ENCODE data around the gene CCDC12.

CCDC12 gene

GRCh38 chr3:46998852-46999515 lies 22.4 kb upstream of the CCDC12 start:
- Histone ChIP-seq H3K4me1 (ENCODE audit: control insufficient read depth, insufficient read depth, low read length) (peaks cover 6% of the 10 kb centered on the region), H3K4me3 (ENCODE audit: low read length) (no peak overlapping the region), H3K36me3 (ENCODE audit: control insufficient read depth, insufficient read depth, low read length) (peaks cover 65% of the 10 kb centered on the region), H3K9ac (ENCODE audit: low read length) (no peak overlapping the region), H3K9me3 (ENCODE audit: control insufficient read depth, low read length) (no peaks in the 10 kb centered on the region), H3K27me3 (ENCODE audit: control insufficient read depth, insufficient read depth, low read length) (no peaks in the 10 kb centered on the region)

GRCh38 chr3:46998121-46998851 lies 21.7 kb upstream of the CCDC12 start:
- no peak overlapping the region for H3K9ac ChIP-seq (ENCODE audit: low read length)
- H3K36me3 ChIP-seq (ENCODE audit: control insufficient read depth, insufficient read depth, low read length): peaks cover 60% of the 10 kb centered on the region

DNA sequence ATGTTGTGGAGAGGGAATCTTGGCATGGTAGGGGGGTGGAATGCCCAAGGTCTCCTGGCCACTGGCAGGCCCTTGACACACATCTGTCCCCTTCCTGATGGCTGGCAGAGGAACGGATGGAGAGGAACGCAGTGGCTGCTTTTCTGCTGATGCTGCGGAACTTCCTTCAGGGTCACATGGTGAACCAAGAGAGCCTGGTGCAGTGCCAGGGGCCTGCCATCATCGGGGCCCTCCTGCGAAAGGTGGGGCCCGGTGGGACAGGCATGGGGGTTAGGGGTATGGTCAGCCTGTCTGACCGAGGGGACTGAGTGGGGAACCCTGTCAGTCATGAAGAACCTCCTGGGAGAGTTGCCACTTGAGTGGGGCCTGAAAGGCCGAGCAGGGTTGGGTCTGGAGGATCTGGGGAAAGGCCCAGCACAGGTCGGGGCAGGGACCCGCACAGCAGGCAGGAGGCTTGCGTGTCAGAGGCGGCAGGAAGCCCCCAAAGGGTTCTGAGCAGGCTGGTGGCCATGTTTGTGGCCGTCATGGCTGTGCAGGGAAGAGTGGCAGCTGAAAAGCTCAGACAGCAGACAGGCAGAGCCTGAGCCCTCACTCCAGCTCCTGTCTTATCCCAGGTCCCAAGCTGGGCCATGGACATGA lies 21.0 kb upstream of the CCDC12 start:
- Histone ChIP-seq H3K4me3 (ENCODE audit: low read length) (no peak overlapping the region), H3K36me3 (ENCODE audit: control insufficient read depth, insufficient read depth, low read length) (peaks cover 56% of the 10 kb centered on the region), H3K4me1 (ENCODE audit: control insufficient read depth, insufficient read depth, low read length) (peaks cover 6% of the 10 kb centered on the region), H3K27me3 (ENCODE audit: control insufficient read depth, insufficient read depth, low read length) (no peaks in the 10 kb centered on the region), H3K9me3 (ENCODE audit: control insufficient read depth, low read length) (no peaks in the 10 kb centered on the region), H3K9ac (ENCODE audit: low read length) (no peak overlapping the region)

More at GRCh38 chr3:46998121-46998851, 21.7 kb upstream of the CCDC12 start:
- H3K4me1 ChIP-seq (ENCODE audit: control insufficient read depth, insufficient read depth, low read length): peaks cover 6% of the 10 kb centered on the region
- no peaks in the 10 kb centered on the region for H3K27me3 ChIP-seq (ENCODE audit: control insufficient read depth, insufficient read depth, low read length)
- H3K9me3 ChIP-seq (ENCODE audit: control insufficient read depth, low read length): no peaks in the 10 kb centered on the region
- no peak overlapping the region for H3K4me3 ChIP-seq (ENCODE audit: low read length)

- Histone ChIP-seq H3K4me1 (ENCODE audit: control insufficient read depth, insufficient read depth, low read length) (peaks cover 6% of the 10 kb centered on the region), H3K27me3 (ENCODE audit: control insufficient read depth, insufficient read depth, low read length) (no peaks in the 10 kb centered on the region), H3K36me3 (ENCODE audit: control insufficient read depth, insufficient read depth, low read length) (peaks cover 49% of the 10 kb centered on the region), H3K4me3 (ENCODE audit: low read length) (no peak overlapping the region), H3K9ac (ENCODE audit: low read length) (no peak overlapping the region), H3K9me3 (ENCODE audit: control insufficient read depth, low read length) (no peaks in the 10 kb centered on the region)
These were observed 20.3 kb upstream of the CCDC12 start for GRCh38 chr3:46996689-46997452.

DNA sequence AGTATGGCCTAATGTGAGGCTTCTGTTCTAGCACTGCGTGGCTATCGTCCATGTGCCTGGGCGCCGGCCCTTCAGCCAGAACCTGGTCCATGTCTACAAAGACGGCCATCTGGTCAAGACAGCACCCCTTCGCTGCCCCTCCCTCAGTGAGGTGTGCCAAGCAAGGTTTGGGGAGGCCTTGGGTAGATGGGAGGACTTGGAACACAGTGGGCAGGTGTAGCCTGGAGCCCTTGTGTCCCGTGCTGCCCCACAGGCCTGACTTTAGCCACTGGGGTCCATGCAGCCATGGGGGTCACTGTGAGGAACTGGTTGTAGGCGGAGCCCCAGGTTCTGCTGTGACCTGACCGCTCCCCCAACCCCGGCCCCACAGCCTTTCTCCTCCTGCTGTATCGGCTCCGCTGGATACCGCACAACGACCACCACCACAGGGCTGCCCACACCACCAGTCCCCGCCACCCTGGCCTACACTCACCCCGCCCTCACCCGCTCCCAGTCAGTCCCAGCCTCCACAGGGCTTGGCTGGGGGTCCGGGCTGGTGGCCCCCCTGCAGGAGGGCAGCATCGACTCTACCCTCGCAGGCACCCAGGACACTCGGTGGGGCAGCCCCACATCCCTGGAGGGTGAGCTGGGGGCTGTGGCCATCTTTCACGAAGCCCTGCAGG lies 19.5 kb upstream of the CCDC12 start:
- H3K27me3 ChIP-seq (ENCODE audit: control insufficient read depth, insufficient read depth, low read length): no peaks in the 10 kb centered on the region
- no peaks in the 10 kb centered on the region for H3K9me3 ChIP-seq (ENCODE audit: control insufficient read depth, low read length)
- H3K36me3 ChIP-seq (ENCODE audit: control insufficient read depth, insufficient read depth, low read length): peaks cover 43% of the 10 kb centered on the region
- H3K4me3 ChIP-seq (ENCODE audit: low read length): no peak overlapping the region
- H3K4me1 ChIP-seq (ENCODE audit: control insufficient read depth, insufficient read depth, low read length): peaks cover 6% of the 10 kb centered on the region
- H3K9ac ChIP-seq (ENCODE audit: low read length): no peak overlapping the region

GRCh38 chr3:46994801-46995731 lies 18.5 kb upstream of the CCDC12 start:
- Histone ChIP-seq H3K36me3 (ENCODE audit: control insufficient read depth, insufficient read depth, low read length) (peaks cover 40% of the 10 kb centered on the region), H3K4me1 (ENCODE audit: control insufficient read depth, insufficient read depth, low read length) (peaks cover 6% of the 10 kb centered on the region), H3K27me3 (ENCODE audit: control insufficient read depth, insufficient read depth, low read length) (no peaks in the 10 kb centered on the region), H3K9ac (ENCODE audit: low read length) (no peak overlapping the region), H3K4me3 (ENCODE audit: low read length) (no peak overlapping the region), H3K9me3 (ENCODE audit: control insufficient read depth, low read length) (no peaks in the 10 kb centered on the region)

DNA sequence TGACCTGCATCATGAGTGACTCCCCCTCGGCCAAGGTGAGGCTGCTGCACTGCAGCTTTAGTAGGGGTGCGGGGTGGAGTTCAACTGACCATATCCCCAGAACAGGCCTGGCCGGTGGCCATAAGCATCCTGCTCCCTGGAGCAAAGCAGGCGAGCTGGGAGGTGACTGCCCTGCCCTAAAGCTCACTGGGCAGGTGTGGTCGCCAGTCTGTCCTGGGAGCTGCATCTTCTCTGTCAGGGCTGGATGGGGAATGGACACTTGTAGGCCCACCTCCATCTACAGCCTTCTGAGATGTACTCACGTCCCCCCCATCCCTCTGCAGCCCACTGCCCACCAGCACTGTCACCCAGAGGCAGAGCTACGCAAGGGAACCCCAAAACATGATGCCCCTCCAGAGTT lies 17.4 kb upstream of the CCDC12 start:
- Histone ChIP-seq H3K4me1 (ENCODE audit: control insufficient read depth, insufficient read depth, low read length) (peaks cover 6% of the 10 kb centered on the region), H3K36me3 (ENCODE audit: control insufficient read depth, insufficient read depth, low read length) (peaks cover 37% of the 10 kb centered on the region), H3K9me3 (ENCODE audit: control insufficient read depth, low read length) (no peaks in the 10 kb centered on the region)

DNA sequence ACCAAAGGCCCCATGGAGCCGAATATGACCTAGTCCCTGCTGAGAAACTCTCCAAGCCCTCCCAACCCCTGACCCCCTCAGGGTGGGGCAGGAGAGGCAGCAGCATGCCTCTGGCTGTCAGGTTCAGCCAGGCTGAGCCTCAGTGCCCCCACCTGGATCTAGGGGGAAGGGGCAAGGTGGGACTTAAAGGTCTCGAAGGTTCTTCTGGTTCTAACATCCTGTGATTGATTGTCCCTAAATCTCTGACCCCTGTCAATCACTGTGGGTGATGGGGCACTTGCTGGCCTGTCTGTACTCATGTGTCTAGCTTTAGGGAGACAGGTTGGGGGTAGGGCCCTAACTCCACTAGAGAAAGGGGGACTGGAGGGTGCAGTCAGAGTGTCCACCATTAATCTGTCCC lies 16.7 kb upstream of the CCDC12 start:
- Histone ChIP-seq H3K9ac (ENCODE audit: low read length) (no peak overlapping the region), H3K9me3 (ENCODE audit: control insufficient read depth, low read length) (no peaks in the 10 kb centered on the region), H3K4me3 (ENCODE audit: low read length) (no peak overlapping the region), H3K4me1 (ENCODE audit: control insufficient read depth, insufficient read depth, low read length) (peaks cover 6% of the 10 kb centered on the region), H3K36me3 (ENCODE audit: control insufficient read depth, insufficient read depth, low read length) (peaks cover 41% of the 10 kb centered on the region), H3K27me3 (ENCODE audit: control insufficient read depth, insufficient read depth, low read length) (no peaks in the 10 kb centered on the region)

More for the DNA sequence above, 17.4 kb upstream of the CCDC12 start:
- Histone ChIP-seq H3K27me3 (ENCODE audit: control insufficient read depth, insufficient read depth, low read length) (no peaks in the 10 kb centered on the region), H3K4me3 (ENCODE audit: low read length) (no peak overlapping the region), H3K9ac (ENCODE audit: low read length) (no peak overlapping the region)

GRCh38 chr3:46992231-46992630 lies 15.7 kb upstream of the CCDC12 start:
- Histone ChIP-seq H3K9ac (ENCODE audit: low read length) (no peak overlapping the region), H3K4me3 (ENCODE audit: low read length) (no peak overlapping the region), H3K9me3 (ENCODE audit: control insufficient read depth, low read length) (no peaks in the 10 kb centered on the region), H3K36me3 (ENCODE audit: control insufficient read depth, insufficient read depth, low read length) (peaks cover 35% of the 10 kb centered on the region), H3K27me3 (ENCODE audit: control insufficient read depth, insufficient read depth, low read length) (no peaks in the 10 kb centered on the region), H3K4me1 (ENCODE audit: control insufficient read depth, insufficient read depth, low read length) (peaks cover 13% of the 10 kb centered on the region)

DNA sequence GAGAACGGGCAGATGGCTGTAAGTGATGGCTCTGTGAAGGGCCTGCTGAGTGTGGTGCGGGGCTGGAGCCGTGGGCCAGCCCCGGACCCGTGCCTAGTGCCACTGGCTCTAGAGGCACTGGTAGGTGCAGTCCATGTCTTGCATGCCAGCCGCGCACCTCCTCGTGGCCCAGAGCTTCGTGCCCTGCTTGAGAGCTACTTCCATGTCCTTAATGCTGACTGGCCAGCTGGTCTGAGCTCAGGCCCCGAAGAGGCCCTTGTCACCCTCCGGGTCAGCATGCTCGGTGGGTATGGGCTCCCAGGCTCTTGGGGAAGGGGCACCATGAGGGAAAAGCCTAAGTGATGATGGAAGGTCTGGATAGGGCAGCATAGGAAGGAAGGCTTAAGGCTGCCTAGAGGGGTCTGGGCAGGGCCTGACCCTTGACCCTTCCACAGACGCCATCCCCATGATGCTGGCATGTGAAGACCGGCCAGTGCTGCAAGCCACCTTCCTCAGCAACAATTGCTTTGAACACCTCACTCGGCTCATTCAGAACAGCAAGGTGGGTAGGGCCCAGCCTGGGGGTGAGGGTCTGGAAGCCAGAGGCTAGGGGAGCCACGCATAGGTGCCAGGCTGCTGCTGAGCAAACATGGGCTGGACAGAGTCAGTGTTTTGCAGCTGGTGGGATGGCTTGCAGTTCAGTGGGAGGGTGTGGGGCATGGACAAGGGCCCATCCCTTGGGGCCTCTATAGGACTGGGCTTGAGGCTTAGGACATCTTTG lies 15.0 kb upstream of the CCDC12 start:
- H3K4me3 ChIP-seq (ENCODE audit: low read length): no peak overlapping the region
- H3K9me3 ChIP-seq (ENCODE audit: control insufficient read depth, low read length): no peaks in the 10 kb centered on the region
- H3K9ac ChIP-seq (ENCODE audit: low read length): no peak overlapping the region
- peaks cover 33% of the 10 kb centered on the region for H3K36me3 ChIP-seq (ENCODE audit: control insufficient read depth, insufficient read depth, low read length)
- peaks cover 20% of the 10 kb centered on the region for H3K4me1 ChIP-seq (ENCODE audit: control insufficient read depth, insufficient read depth, low read length)
- no peaks in the 10 kb centered on the region for H3K27me3 ChIP-seq (ENCODE audit: control insufficient read depth, insufficient read depth, low read length)

Measured in mucosa of stomach (tissue), 1 donor.